ENCODE results near the gene PPFIBP2.

DNA sequence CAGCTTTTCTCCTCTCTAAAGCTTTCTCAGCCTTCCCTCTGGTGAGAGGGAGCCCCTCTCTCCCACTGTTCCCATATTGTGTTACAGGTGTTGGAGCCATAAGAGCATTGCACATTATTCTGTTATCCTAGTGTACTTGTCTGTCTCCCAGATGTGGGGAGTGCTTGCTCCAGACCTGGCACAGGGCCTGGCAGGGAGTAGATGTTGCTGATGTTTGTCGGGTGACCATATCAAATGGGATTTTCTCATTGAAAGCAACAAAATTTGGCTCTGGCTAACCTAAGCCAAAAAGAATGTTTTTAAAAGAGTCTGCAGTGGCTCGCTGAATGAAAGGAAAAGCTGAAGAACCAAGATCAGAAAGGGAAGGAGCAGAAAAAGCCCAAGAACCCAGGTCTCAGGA lies 118.4 kb downstream of the PPFIBP2 start:
- TF ChIP-seq, protein P1, sequence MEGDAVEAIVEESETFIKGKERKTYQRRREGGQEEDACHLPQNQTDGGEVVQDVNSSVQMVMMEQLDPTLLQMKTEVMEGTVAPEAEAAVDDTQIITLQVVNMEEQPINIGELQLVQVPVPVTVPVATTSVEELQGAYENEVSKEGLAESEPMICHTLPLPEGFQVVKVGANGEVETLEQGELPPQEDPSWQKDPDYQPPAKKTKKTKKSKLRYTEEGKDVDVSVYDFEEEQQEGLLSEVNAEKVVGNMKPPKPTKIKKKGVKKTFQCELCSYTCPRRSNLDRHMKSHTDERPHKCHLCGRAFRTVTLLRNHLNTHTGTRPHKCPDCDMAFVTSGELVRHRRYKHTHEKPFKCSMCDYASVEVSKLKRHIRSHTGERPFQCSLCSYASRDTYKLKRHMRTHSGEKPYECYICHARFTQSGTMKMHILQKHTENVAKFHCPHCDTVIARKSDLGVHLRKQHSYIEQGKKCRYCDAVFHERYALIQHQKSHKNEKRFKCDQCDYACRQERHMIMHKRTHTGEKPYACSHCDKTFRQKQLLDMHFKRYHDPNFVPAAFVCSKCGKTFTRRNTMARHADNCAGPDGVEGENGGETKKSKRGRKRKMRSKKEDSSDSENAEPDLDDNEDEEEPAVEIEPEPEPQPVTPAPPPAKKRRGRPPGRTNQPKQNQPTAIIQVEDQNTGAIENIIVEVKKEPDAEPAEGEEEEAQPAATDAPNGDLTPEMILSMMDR (IDR thresholded peaks at IDR 0.05): no peak
- TF ChIP-seq EP300 (IDR thresholded peaks at IDR 0.05) (no peak), POLR2A (IDR thresholded peaks at IDR 0.05) (no peak)
